IPS-NIHi7 (cell line): ENCODE measurements around the gene GPR162.

Experiments used
- DNase-seq: peaks from one replicate; pipeline ENCODE4 v3.0.0; 2012; ENCODE audit warnings: mixed read lengths; ENCODE audit errors: extremely low spot score

GPR162 gene

GRCh38 chr12:6834873-6835272, 13.3 kb downstream of the GPR162 start:
- DNase-seq = no peak

GRCh38 chr12:6836851-6837250, 15.2 kb downstream of the GPR162 start:
- no peak for DNase-seq

DNA sequence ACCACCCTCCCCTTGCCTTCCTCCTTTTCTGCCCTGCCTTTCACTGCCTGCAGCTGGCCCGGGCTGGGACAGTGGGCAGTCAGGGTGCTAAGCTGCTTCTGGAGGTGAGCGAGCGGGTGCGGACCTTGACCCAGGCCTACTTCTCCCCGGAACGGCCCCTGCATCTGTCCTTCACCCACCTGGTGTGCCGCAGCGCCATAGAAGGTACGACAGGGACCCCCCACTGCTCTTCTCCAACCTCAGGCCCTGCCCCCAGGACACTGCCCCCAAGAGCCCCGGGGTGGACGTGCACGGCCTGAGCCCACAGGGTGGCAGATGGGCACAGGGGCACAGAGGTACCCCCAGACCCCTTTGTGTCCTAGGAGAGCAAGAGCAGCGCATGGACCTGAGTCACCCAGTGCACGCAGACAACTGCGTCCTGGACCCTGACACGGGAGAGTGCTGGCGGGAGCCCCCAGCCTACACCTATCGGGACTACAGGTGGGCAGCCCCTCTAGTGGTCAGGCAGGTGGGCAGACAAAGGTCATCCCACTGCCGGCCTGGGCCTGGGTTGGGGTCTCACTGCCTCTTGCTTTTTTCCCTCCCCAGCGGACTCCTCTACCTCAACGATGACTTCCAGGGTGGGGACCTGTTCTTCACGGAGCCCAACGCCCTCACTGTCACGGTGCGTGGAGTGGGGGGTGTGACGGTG, 15.9 kb downstream of the GPR162 start:
- DNase-seq = no peak

DNA sequence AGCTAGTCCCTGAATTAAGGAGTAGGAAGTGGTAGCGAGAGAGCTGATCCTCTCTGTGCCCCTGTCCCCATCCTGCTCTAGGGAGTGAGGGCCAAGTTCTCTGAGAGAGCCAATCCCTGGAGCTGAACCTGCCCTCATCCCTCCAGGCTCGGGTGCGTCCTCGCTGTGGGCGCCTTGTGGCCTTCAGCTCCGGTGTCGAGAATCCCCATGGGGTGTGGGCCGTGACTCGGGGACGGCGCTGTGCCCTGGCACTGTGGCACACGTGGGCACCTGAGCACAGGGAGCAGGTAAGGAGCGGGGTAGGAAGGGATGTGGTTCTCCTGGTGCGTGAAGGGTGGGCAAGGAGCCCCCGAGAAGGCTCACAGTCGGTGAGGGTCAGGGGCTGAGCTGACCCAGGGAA, 17.2 kb downstream of the GPR162 start:
- no peak for DNase-seq

- DNase-seq = peak; percentile 70
These were observed 18.0 kb downstream of the GPR162 start for GRCh38 chr12:6839482-6840201.

DNA sequence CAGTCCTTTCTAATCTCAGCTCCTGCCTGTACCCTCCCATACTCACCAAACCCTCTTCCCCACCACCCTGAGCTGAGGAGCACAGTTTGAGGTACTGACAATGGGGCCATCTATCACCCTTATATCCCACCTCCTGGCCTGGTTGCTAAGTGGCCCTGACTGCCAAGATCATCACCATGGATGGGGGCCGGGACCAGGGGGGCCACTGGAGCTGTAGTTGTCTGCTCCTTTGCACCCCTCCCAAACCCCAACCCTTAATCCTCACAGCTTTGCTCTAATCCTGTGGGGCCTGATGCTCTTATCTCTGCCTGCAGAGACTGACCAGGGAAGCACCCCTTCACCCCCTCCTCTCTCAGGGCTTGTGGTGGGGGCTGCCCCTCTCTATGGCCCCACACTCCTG, 18.7 kb downstream of the GPR162 start:
- DNase-seq = no peak

- DNase-seq = no peak
These were observed 19.3 kb downstream of the GPR162 start, which contains the start of gene GNB3 for GRCh38 chr12:6840761-6841515. TSS of gene GNB3 (plus strand) at chr12:6840925. CDS start at chr12:6841288, 363 bp downstream.

DNA sequence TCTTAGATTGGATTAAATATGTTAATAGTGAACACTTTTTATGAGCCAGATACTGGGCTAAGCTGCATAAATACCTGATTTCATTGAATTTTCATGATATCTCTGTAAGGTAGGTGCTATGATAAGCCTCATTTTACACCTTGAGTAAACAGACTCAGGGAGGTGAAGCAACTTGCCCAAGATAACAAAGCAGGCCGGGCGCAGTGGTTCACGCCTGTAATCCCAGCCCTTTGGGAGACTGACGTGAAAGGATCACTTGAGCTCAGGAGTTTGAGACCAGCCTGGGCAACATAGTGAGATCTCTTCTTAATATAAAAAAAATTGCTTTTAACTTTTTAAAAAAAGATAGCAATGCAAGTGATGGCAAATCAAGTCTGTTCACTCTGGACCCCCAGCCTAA, 20.5 kb downstream of the GPR162 start:
- no peak for DNase-seq

DNA sequence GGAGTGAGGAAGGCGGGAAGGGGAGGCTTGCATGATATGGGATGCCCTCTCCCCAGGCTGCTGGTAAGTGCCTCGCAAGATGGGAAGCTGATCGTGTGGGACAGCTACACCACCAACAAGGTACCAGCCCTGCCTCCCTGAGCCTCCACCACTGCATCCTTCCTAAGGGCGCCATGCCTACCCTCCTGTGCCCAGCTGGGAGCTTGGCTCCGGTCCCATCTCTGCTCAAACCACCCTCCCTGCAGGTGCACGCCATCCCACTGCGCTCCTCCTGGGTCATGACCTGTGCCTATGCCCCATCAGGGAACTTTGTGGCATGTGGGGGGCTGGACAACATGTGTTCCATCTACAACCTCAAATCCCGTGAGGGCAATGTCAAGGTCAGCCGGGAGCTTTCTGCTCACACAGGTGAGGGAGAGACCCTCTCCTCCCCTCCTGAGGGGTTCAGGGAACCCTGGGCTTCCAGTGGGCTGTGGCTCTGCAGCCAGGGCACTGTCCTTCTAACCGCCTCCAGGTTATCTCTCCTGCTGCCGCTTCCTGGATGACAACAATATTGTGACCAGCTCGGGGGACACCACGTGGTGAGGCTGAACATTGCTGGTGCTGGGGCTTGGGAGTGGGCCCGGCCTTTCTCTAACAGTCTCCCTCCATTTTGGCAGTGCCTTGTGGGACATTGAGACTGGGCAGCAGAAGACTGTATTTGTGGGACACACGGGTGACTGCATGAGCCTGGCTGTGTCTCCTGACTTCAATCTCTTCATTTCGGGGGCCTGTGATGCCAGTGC, 21.7 kb downstream of the GPR162 start:
- peak; percentile 58 for DNase-seq

DNA sequence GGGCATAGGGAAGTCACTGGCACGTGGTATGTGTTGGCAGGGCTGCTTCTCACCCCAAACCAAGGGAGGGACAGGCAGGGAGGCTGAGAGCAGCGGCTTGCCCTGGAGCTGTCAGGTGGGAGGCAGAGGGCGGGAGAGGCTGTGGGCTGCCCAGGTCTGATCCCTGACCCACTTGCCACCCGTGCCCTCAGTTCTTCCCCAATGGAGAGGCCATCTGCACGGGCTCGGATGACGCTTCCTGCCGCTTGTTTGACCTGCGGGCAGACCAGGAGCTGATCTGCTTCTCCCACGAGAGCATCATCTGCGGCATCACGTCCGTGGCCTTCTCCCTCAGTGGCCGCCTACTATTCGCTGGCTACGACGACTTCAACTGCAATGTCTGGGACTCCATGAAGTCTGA, 23.8 kb downstream of the GPR162 start:
- no peak for DNase-seq

- no peak for DNase-seq
These were observed 24.8 kb downstream of the GPR162 start for GRCh38 chr12:6846316-6846869.

DNA sequence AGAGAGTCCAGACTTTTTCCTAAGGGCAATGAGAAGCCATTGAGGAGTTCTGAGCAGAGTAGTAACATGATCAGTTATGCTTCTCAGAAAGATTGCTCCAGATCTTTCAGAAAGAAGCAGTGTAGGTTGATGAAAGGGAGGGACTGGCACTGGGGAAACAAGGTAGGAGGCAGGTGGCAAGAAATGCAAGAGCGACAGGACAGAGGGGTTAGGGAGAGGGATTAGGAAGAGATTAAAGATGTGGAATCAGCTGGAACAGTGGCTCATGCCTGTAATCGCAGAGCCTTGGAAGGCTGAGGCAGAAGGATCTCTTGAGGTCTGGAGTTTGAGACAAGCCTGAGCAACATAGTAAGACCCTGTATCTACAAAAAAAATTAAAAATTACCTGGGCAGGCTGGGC, 26.1 kb downstream of the GPR162 start:
- no peak for DNase-seq

DNA sequence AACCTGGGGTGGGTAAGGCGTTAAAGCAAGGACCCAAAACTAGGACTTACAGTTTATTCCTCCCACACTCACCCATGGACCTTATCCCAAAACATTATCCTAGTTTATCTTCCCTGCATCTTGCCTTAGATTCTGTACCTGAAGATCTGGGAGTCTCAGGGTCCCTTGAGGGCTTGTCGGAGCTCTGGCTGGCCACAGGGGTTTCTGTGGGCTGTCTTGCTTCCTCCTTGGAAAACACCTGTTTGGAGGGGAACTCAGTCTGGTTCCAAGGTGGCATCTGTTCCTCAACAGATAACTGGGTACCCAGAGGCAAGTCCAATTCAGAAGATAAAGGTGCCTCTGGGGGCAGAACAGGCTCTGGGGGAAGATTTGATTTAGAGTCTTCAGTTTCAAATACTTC, 27.8 kb downstream of the GPR162 start:
- DNase-seq = no peak

DNA sequence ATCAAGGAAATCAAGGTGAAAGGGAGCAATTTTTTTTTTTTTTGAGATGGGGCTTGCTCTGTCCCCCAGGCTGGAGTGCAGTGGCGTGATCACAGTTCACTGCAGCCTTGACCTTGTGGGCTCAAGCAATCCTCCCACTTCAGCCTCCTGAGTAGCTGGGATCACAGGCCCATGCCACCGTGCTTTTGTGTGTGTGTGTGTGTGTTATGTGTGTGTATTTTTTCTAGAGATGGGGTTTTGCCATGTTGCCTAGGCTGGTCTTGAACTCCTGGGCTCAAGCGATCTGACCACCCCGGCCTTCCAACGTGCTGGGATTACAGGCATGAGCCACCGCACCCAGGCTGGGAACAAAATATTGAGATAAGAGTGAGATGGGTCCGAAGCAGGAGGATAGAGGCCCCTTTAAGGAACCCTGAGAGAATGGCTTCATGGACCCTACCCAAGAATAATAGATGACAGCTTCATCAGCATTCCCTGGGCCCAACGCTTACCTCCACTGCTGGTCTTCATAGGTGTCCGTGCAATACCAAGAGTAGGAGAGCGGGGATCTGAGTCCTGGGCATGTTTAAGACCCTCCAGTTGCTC, 28.4 kb downstream of the GPR162 start:
- no peak for DNase-seq

DNA sequence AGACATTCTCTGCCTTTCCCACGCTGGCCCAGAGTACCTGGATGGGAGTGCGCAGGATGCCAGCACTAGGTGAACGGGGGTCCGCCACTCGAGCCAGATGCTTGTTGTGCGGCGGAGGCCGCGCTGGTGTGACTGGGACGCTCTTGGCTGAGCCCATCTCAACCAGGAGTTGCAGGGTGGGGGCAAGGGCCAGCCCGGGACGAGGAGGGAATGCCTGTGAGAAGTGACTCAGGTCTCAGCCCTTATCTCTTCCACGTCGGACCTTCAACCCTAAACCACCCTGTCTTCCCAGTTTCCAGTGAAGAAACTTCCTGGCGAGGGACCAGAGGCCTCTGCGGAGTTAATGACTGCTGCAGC, 29.2 kb downstream of the GPR162 start:
- peak; percentile 41 for DNase-seq

GRCh38 chr12:6851153-6851920, 29.7 kb downstream of the GPR162 start, which contains the start of gene CDCA3:
TSS of gene CDCA3 (minus strand) at chr12:6851286. CDS start at chr12:6850952, 334 bp downstream.
- peak; percentile 100 for DNase-seq

GRCh38 chr12:6851921-6852650, 30.5 kb downstream of the GPR162 start, which contains the start of gene USP5:
TSS of gene USP5 (plus strand) at chr12:6852150. CDS start at chr12:6852180, 30 bp downstream.
- DNase-seq = peak; percentile 95

GRCh38 chr12:6852651-6853354, 31.2 kb downstream of the GPR162 start:
- DNase-seq = peak; percentile 53

- no peak for DNase-seq
These were observed 32.0 kb downstream of the GPR162 start for GRCh38 chr12:6853626-6854025.
